CD4-positive, alpha-beta T cell treated with Interleukin-15 for 1 hour (primary cell): ENCODE measurements around the gene GRK6.

Experiments used
- DNase-seq: peaks from one replicate; pipeline ENCODE4 v3.0.0-alpha.2; 2020

GRK6 gene

DNA sequence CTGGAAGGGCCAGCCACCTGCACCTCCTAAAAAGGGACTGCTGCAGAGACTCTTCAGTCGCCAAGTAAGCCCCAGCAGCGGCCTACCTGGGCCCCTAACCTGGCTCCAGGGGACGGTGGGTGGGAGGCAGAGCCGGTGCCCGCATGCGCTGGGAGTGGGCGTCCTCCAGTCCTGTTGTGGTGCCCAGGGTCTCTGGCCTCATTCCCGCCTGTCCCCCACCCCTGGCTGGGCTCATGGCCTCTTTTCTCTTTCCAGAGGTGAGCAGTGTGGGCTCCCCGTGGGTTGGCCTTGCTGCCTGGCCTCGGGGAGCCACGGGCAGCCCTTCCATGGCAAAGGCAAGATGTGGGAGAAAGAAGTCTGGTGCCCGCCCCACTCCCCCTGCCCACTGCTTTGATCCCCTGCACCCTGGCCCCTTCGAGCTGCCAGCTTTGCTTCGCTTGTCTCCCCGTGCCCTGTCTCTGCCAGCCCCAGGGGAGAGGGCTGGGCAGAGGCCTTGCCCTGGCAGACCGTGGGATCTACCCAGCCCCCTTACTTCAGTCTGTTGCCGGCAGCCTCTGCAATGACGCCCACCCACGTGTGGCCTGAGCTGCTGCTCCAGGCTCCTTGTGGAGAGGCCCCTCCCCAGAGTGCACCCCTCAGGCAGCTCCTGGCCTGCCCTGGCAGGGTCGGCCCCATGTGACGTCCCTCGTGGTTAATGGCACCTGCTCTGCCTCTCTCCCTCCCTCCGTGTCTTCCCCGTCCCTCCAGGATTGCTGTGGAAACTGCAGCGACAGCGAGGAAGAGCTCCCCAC lies 14.7 kb downstream of the GRK6 start:
- DNase-seq, result peak; percentile 13

GRCh38 chr5:177442066-177442826 lies 15.8 kb downstream of the GRK6 start:
- DNase-seq, result peak; percentile 16

- DNase-seq, result no peak
These were observed 16.9 kb downstream of the GRK6 start for GRCh38 chr5:177443144-177443983.

DNA sequence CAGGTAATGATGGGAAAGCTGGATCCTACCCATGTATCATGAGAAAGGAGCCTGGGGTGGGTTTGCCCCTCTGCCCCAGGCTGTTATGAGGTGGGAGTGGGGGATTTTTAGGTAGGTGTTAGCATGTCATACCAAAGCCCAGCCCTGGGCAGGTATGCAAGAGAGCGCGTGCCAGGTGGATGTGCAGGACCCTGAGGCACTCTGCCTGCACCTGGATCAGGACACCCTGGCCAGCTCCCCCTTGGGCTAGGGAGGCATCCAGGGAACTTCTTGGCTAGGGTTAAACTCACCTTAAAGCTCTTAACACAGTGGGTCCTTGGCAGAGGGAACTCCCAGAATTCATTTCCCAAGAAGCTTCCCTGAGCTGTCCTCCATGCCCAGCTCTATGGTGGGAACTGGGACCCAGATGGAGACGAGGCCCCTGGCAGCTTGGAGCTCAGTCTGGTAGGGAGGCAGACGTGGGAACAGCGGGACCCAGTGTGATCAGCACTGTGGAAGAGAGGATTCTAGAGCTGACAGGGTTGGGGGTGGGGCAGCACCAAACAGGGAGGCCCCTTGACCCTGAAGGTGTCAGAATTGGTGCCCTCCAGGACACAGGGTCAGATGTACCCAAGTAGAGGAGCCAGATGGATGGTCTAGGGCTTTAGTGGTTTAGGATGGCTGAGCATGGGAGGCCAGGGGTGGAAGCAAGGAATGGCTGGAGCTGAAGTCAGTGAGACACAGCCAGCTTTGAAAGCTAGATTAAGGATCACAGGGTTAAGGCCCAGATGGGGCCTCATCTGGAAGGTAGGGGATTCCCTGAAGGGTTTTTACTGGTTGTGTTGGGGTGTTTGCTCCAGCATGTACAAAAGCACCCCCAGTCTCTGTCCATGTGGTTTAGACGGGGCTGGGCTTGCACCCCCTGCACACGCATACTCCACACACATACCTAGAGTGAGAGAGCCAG lies 17.9 kb downstream of the GRK6 start:
- DNase-seq, result no peak

- DNase-seq, result no peak
These were observed 18.8 kb downstream of the GRK6 start for GRCh38 chr5:177445052-177445916.

- DNase-seq, result no peak
These were observed 19.4 kb downstream of the GRK6 start for GRCh38 chr5:177445917-177446199.

DNA sequence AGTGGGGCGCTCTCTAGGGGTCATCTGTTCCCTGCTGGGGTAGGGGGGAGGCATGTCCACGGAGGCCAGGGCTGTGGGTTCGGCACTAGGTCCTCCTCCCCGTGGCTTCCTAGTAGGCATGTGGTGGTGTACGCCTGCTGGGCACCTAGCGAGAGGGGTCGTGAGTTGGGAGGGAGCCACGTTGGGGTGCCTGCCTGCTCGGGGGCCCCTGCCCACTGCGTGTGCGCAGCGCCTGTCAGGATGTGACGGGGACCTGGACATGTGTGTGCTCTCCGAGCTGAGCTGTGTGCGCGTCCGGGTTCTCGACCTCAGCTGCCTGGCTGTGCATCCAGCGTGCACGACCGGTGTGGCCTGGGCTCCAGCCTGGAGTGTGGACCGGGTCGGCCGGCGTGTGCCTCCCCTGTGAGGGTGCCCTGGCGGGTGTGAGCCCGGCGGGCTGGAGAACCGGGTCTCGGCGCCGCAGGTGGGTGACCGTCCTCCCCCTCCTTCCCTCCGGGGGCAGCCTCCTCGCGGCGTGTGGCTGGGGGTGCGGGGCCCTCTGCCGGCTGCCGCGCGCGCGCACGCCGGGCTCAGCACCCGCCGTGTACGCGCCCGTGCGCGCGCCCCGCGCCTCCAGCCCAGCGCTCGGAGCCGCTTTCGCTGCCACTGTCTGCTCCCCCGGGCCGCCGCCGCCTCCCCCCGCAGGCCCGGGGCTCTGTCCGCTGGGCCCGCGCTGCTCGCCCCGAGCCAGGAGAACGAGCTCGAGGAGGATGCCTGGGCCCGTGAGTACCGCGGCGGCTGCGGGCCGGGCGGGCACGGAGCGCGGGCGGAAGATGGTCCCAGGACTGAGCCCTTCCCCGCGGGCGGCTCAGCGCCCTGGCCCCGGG lies 20.0 kb downstream of the GRK6 start, which contains the start of gene PRR7:
PRR7 (plus strand) TSS at position 615 of the 866 bp plus-strand sequence. CDS start 8,254 bp downstream, outside the sequence.
- DNase-seq, result peak; percentile 76

DNA sequence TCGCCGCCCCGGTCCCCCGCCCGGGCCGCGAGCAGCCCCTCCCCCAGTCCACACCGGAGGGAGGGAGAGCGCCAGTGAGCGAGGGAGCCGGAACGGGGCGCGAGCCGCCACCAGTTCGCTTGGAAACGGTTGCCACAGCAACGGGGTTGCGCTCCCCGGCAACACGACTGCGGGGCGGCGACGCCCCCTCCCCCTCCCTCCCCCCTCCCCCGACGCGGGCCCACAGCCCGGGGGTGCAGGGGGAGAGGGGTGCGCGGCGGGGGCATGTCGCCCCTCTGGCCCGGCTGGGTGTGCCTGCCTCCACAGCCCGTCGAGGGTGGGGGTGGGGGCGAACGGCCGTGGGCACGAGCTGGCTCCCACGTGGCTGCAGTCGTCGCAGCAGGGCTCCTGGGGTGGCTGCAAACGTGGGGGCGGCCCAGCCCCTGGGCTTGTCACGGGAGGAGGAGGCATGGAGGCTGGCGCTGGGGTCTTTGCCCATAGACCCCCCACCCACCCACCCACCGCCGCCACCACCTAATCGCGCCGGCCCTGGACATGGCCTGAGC lies 20.7 kb downstream of the GRK6 start:
- DNase-seq, result peak; percentile 87

DNA sequence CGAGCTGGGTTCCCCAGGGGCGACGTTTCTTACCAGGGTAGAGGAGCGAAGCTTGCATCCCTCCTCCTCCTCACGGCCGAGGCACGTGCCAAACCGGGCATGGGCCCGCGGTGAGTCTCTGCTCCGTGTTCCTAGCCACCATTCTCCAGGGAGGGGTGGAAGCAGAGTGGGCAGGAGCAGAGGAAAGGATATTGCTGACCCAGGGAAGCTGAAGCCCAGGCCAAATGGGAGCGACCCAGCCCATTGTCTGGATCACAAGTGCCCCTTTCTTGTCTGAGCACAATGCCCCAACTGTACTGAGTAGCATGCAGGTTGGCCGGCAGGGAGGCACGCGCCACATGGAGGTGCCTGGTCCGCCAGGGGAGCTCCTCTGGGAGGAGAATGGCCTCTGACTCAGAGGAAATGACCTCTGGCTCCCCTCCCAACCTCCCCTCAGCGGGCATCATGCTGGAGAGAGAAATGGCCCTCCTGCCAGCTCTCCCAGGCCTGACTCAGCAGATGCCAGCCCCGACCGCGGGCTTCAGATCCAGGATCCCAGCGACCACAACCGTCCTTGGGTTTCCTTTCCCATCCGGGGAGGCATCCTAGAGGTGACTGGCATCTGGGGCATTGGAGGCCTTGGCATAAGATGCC lies 21.3 kb downstream of the GRK6 start:
- DNase-seq, result peak; percentile 59

DNA sequence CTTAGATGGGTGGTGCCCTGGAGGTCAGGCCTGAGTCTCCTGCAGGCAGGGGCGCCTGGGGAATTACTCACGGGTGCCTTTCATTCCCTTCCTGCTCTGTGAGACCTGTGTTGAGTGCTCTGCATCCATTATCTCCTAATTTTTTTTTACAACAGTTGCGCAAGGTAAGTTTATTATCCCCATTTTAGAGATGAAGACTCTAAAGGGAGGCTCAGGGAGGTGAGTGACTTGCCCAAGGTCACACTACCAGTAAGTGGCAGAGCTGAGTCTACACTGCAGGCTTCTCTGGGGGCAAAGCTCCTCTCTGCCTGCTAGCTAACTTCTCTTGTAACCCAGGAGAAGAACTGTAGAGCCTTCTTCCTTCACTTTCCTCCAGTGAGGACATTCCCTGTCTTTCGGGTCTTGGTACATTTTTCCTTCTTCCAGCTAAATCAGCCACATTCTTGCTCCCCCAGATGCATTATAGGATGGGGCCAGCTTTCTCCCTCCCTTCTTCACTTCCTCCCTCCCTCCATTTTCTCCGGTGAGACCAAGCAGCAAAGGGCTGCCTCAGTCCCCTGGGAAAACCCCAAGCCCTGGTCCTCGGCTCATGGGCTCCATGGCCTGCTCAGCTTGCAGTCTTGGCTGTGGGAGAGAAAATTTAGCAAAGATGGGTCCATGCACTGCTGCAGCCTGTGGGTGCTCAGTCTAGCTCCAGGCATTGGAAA lies 21.9 kb downstream of the GRK6 start:
- DNase-seq, result no peak

DNA sequence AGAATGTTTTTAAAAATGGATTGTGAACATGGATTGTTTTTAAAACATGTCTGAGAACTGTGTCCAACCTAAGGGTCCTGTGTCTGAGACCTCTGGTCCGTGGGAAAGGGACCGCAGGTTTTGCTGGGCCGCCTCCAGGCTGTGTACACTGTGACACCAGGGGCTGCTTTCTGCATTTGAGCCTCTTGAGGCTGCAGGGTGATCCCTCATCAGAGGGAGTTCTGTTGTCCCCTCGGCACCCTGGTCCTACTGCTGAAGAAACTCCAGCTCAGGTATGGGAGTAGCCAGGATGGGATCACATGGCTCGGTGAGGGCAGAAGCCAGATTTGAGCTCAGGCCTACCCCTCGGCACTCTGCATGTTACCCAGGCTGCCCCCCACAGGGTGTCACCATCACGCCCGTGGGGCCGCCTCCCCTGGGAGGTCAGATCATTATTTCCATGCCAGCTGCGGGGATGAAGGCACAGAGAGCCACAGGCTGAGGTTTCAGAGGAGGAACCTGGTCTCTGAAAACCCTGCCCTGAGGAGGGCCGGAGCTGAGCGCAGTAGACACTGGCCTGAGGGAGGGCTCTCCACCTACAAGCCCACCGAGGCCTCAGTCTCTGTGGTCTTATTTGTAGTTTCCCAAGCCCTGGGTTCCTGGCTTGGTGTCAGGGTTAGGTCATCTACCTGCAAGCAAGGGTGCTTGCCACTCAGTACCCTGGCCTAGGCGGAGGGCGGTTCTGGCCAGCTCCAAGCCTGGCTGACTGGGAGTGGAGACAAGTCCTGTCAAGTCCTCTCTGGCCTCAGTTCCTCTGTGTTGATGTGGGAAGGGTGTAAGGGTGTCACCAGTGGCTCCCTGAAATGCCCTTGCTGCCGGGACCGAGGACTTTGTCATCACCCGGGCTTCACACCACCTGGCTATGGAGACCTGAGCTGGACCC lies 22.9 kb downstream of the GRK6 start:
- DNase-seq, result no peak

DNA sequence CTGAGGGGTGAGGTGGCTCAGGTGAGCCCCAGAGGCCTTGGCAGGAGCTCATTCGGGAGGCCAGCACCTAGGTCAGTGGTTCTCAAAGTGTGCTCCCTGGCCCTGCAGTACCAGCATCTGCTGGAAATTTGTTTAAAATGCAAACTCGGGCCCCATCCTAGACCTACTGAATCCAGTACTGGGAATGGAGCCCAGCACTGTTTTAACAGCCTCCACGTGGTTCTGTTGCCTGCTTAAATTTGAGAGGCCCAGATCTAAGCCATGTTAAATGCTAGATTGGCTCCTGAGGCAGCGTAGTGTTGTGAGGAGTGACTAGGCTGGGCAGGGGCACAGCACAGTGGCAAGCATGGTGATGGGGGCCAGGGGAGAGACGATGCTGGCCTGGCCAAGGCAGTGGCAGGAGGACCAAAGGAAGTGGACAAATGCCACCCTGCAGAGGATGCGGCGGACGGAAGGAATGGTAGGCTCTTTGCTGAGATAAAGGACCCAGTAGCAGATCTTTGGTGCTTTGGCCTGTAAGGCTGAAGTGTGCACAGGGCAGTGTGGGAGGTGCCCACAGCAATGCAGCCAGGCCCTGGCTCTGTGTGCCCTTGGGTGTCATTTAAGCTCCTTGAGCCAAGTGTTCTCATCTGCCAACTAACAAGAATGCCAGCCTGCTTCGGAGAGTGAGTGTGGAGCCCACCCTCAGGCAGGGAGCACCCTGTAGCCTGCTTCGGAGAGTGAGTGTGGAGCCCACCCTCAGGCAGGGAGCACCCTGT lies 24.4 kb downstream of the GRK6 start:
- no peak for DNase-seq

DNA sequence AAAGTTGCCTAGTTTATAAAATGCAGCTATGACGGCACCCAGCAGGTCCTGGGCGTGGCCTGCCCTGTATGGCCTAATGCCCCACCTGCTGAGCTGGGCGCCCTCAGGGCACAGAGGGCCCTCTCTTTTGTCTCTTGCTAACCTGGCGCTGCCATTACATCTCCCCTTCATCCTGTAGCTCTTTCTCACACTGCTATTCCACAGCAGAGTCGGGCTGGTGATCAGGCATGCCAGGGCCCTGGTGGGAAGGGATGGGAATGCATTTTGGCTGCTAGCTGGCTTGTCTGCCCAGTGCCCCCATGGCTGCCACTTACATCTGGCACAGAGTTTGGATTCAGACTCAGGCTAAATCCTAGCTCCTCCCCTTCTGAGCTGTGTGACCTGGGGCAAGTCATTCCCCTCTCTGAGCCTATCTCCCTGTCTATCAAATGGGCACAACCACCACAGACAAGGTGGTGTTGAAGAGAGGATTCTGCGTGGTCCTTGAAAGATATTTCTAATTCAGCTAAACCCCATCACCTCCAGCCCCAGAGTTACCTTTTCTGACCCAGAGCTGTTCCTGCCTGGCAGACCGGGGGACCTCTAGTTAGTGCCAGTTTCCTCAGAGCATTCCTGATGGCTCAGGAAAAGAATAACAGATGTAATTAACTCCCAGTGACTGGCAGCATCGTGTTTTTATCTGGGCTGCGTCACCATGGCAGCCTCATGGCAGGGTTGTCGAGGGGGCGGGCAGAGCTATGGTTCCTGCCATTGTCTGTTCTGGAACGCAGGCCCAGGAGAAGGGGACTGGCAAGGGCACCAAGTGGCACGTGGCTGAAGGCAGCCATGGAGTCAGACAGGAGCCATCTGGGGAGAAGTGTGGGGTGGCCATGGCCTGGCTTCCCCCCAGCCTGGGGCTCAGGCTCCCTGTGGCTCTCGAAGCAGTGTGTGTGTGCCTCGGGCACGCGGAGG lies 26.5 kb downstream of the GRK6 start:
- DNase-seq, result no peak

- peak; percentile 64 for DNase-seq
These were observed 27.4 kb downstream of the GRK6 start for GRCh38 chr5:177453852-177454396.

- DNase-seq, result peak; percentile 95
These were observed 28.0 kb downstream of the GRK6 start for GRCh38 chr5:177454397-177455035.
